Neural cell (in vitro differentiated cells): ENCODE measurements around the gene FRZB. TPM values are rescaled to one million over a fixed set of nuclear protein-coding genes. Genes with fewer than 3 reads are reported as not detected.

ENCODE experiments used
- H2AFZ ChIP-seq: fragments of 200-600, 300-800 bp; sonication (generic), shearing (Covaris generic); 2 replicates; pipeline ENCODE4 v1.6.0; 2014; ENCODE audit warnings: low read depth, mild to moderate bottlenecking, antibody characterized with exemption, low read length, moderate library complexity
- H3F3A ChIP-seq: fragments of 200-600 bp; shearing (Covaris generic); 2 replicates; pipeline ENCODE4 v1.6.1; 2016; ENCODE audit warnings: mild to moderate bottlenecking, moderate library complexity, mixed read lengths, antibody characterized with exemption, low read length; ENCODE audit not compliant: insufficient read depth, poor library complexity, severe bottlenecking
- H3K27ac ChIP-seq: fragments of 200-600, 300-800 bp; sonication (generic), shearing (Covaris generic); 2 replicates; pipeline ENCODE4 v1.5.1; 2014; ENCODE audit warnings: mild to moderate bottlenecking, low read length, moderate library complexity
- H3K27me3 ChIP-seq: fragments of 300-800, 200-600 bp; sonication (generic), shearing (Covaris generic); 2 replicates; pipeline ENCODE4 v1.6.0; 2014; ENCODE audit warnings: mild to moderate bottlenecking, low read depth, low read length, moderate library complexity; ENCODE audit not compliant: insufficient read depth
- H3K36me3 ChIP-seq: fragments of 300-800, 200-600 bp; sonication (generic), shearing (Covaris generic); 2 replicates; pipeline ENCODE4 v1.5.1; 2014; ENCODE audit warnings: mild to moderate bottlenecking, antibody characterized with exemption, low read length, moderate library complexity; ENCODE audit not compliant: insufficient read depth
- H3K4me2 ChIP-seq: fragments of 300-800, 200-600 bp; sonication (generic), shearing (Covaris generic); 2 replicates; pipeline ENCODE4 v1.6.0; 2014; ENCODE audit warnings: mild to moderate bottlenecking, low read length
- H3K4me3 ChIP-seq: fragments of 300-800, 200-600 bp; sonication (generic), shearing (Covaris generic); 2 replicates; pipeline ENCODE4 v1.5.1; 2014; ENCODE audit warnings: mild to moderate bottlenecking, low read length, moderate library complexity
- H3K79me2 ChIP-seq: fragments of 200-600 bp; shearing (Covaris generic); replicated peaks from 2 replicates; pipeline ENCODE4 v1.6.0; 2014; ENCODE audit warnings: mild to moderate bottlenecking, low read length, moderate library complexity; ENCODE audit not compliant: insufficient read depth
- H3K9ac ChIP-seq: fragments of 300-800, 200-600 bp; sonication (generic), shearing (Covaris generic); 2 replicates; pipeline ENCODE4 v1.6.1; 2016; ENCODE audit warnings: mild to moderate bottlenecking, low read length, mixed read lengths
- H3K9me2 ChIP-seq: fragments of 200-600 bp; shearing (Covaris generic); 2 replicates; pipeline ENCODE4 v1.6.1; 2016; ENCODE audit warnings: mild to moderate bottlenecking, low read length, mixed read lengths; ENCODE audit not compliant: insufficient read depth
- H3K9me3 ChIP-seq: fragments of 200-600, 300-800 bp; sonication (generic), shearing (Covaris generic); 2 replicates; pipeline ENCODE4 v1.6.1; 2016; ENCODE audit warnings: mild to moderate bottlenecking, mixed run types, low read length, moderate library complexity, mixed read lengths
- H4K20me1 ChIP-seq: fragments of 200-600 bp; shearing (Covaris generic); 2 replicates; pipeline ENCODE4 v1.6.1; 2016; ENCODE audit warnings: mild to moderate bottlenecking, mixed run types; ENCODE audit not compliant: insufficient read depth
- EP300 ChIP-seq: fragments of 450-650 bp; conservative IDR thresholded peaks from 2 replicates; pipeline ENCODE4 v1.6.1; 2014; ENCODE audit warnings: antibody characterized with exemption, mild to moderate bottlenecking, moderate library complexity; ENCODE audit not compliant: poor library complexity, severe bottlenecking
- EZH2 ChIP-seq: fragments of 200-600, 300-800 bp; shearing (Covaris generic), sonication (generic); IDR thresholded peaks from 2 replicates; pipeline ENCODE4 v1.6.1; 2014; ENCODE audit warnings: antibody characterized with exemption, low read length, borderline replicate concordance, mild to moderate bottlenecking; ENCODE audit not compliant: insufficient read depth, poor library complexity, severe bottlenecking
- MXI1 ChIP-seq: fragments of 450-650 bp; conservative IDR thresholded peaks from 2 replicates; pipeline ENCODE4 v1.6.1; 2014; ENCODE audit warnings: antibody characterized with exemption, mild to moderate bottlenecking; ENCODE audit not compliant: poor library complexity, severe bottlenecking
- POLR2AphosphoS5 ChIP-seq: IDR thresholded peaks from 2 replicates; pipeline ENCODE4 v1.6.1; 2012
- RAD21 ChIP-seq: fragments of 450-650 bp; conservative IDR thresholded peaks from 2 replicates; pipeline ENCODE4 v1.6.1; 2014; ENCODE audit warnings: antibody characterized with exemption, mild to moderate bottlenecking, moderate library complexity
- SMC3 ChIP-seq: fragments of 450-650 bp; conservative IDR thresholded peaks from 2 replicates; pipeline ENCODE4 v1.6.1; 2014; ENCODE audit warnings: antibody characterized with exemption, mild to moderate bottlenecking, moderate library complexity; ENCODE audit not compliant: poor library complexity
- TAF1 ChIP-seq: IDR thresholded peaks from 2 replicates; pipeline ENCODE4 v1.6.1; 2012; ENCODE audit warnings: low read depth
- polyA plus RNA-seq: library from polyadenylated mRNA; depleted of rRNA; stranded (reverse); fragments of >200 nt; gene quantifications from 2 replicates; pipeline ENCODE4 v1.2.3, GENCODE V29; 2014
- TF ChIP-seq, protein P1 (sequence below): IDR thresholded peaks from 2 replicates; pipeline ENCODE4 v1.6.1; 2012; ENCODE audit warnings: borderline replicate concordance
- TF ChIP-seq, protein P2 (sequence below): fragments of 450-650 bp; IDR thresholded peaks from 2 replicates; pipeline ENCODE4 v1.5.1; 2014; ENCODE audit warnings: antibody characterized with exemption, mild to moderate bottlenecking, moderate library complexity; ENCODE audit not compliant: poor library complexity, severe bottlenecking

Gene FRZB
- polyA plus RNA-seq, 1 donor from 2014 or later = 3.5 TPM

DNA sequence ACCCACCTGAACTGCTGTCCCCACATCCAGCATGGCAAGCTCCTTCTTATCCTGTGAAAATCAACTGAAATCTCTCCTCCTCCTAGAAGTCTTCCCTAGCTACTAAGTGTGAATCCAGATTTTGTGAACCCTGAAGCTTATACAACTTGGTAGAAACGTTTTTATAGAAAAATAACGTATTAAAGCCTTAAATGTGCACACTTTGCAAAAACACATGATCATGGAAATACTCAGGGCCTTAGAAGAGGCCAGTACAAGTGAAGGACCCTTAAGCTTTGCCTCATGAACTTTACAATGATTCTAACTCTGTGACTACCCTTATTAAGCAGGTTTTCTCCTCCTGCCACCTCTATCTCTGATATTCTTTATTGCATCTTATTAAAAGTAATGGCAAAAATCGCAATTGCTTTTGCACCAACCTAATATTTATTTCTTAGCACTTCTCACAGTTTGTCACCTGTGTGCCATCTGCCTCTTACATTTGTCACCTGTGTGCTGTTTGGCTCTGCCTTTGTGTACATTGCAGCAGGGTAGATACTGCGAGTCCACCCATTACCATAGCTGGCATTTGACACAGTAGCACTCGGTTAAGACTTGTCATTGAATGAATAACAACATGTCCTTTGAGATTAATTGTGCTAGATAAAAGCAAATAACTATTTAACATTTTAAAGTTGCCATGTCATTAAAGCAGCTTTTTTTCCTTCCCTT lies 42.2 kb downstream of the FRZB start:
- H3K27ac ChIP-seq = no peak overlapping the region
- H4K20me1 ChIP-seq = no peaks in the 10 kb centered on the region
- H3K27me3 ChIP-seq = no peaks in the 10 kb centered on the region
- no peak for TF ChIP-seq RAD21
- H3K36me3 ChIP-seq = no peaks in the 10 kb centered on the region
- no peaks in the 10 kb centered on the region for H3K79me2 ChIP-seq
- H3K4me2 ChIP-seq = no peak overlapping the region
- no peak overlapping the region for H3K9ac ChIP-seq
- no peaks in the 10 kb centered on the region for H3F3A ChIP-seq
- H3K9me3 ChIP-seq = no peaks in the 10 kb centered on the region
- no peak overlapping the region for H2AFZ ChIP-seq
- no peaks in the 10 kb centered on the region for H3K9me2 ChIP-seq
- no peak overlapping the region for H3K4me3 ChIP-seq

DNA sequence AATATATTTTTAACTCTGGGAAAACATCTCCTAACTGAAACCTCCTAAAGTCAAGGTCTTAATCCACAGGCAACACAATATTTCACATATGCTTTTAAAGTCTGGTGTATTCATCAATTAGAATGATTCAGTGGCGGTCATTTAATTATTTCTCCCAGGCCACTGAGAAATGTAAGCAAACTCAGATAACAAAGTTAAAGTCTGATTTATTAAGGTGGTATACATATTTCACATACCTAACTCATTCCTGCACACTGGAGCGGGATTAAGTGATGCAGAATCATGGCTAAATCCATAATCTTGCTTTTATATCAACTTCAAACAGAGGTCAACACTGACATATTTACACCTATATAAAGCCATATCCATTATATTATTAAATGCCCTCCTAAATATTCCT lies 43.7 kb downstream of the FRZB start:
- TF ChIP-seq, protein P1, sequence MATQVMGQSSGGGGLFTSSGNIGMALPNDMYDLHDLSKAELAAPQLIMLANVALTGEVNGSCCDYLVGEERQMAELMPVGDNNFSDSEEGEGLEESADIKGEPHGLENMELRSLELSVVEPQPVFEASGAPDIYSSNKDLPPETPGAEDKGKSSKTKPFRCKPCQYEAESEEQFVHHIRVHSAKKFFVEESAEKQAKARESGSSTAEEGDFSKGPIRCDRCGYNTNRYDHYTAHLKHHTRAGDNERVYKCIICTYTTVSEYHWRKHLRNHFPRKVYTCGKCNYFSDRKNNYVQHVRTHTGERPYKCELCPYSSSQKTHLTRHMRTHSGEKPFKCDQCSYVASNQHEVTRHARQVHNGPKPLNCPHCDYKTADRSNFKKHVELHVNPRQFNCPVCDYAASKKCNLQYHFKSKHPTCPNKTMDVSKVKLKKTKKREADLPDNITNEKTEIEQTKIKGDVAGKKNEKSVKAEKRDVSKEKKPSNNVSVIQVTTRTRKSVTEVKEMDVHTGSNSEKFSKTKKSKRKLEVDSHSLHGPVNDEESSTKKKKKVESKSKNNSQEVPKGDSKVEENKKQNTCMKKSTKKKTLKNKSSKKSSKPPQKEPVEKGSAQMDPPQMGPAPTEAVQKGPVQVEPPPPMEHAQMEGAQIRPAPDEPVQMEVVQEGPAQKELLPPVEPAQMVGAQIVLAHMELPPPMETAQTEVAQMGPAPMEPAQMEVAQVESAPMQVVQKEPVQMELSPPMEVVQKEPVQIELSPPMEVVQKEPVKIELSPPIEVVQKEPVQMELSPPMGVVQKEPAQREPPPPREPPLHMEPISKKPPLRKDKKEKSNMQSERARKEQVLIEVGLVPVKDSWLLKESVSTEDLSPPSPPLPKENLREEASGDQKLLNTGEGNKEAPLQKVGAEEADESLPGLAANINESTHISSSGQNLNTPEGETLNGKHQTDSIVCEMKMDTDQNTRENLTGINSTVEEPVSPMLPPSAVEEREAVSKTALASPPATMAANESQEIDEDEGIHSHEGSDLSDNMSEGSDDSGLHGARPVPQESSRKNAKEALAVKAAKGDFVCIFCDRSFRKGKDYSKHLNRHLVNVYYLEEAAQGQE = no peak
- TF ChIP-seq EP300 (no peak), MXI1 (no peak), RAD21 (no peak), TAF1 (no peak), EZH2 (no peak), POLR2AphosphoS5 (no peak), SMC3 (no peak)
- TF ChIP-seq, protein P2, sequence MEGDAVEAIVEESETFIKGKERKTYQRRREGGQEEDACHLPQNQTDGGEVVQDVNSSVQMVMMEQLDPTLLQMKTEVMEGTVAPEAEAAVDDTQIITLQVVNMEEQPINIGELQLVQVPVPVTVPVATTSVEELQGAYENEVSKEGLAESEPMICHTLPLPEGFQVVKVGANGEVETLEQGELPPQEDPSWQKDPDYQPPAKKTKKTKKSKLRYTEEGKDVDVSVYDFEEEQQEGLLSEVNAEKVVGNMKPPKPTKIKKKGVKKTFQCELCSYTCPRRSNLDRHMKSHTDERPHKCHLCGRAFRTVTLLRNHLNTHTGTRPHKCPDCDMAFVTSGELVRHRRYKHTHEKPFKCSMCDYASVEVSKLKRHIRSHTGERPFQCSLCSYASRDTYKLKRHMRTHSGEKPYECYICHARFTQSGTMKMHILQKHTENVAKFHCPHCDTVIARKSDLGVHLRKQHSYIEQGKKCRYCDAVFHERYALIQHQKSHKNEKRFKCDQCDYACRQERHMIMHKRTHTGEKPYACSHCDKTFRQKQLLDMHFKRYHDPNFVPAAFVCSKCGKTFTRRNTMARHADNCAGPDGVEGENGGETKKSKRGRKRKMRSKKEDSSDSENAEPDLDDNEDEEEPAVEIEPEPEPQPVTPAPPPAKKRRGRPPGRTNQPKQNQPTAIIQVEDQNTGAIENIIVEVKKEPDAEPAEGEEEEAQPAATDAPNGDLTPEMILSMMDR = no peak

More for the DNA sequence above, 43.7 kb downstream of the FRZB start:
- no peaks in the 10 kb centered on the region for H3K36me3 ChIP-seq
- H3K27ac ChIP-seq = no peak overlapping the region
- no peaks in the 10 kb centered on the region for H3K9me3 ChIP-seq
- no peaks in the 10 kb centered on the region for H3K27me3 ChIP-seq
- H3K4me3 ChIP-seq = no peak overlapping the region
- no peak overlapping the region for H3K4me2 ChIP-seq
- no peaks in the 10 kb centered on the region for H3K79me2 ChIP-seq
- no peaks in the 10 kb centered on the region for H3K9me2 ChIP-seq
- no peaks in the 10 kb centered on the region for H4K20me1 ChIP-seq
- no peaks in the 10 kb centered on the region for H3F3A ChIP-seq
- H3K9ac ChIP-seq = no peak overlapping the region
- H2AFZ ChIP-seq = no peak overlapping the region
